HG03064 (cell line): ENCODE measurements around the gene SSBP1.
A peak's percentile ranks its signal among the peaks of the same experiment; 100 is the strongest.
"Not testable (repeated sequence)": the region's sequence is repeated elsewhere in the genome, so short reads cannot be mapped to it uniquely, and the experiment has no call there.

Experiments used
- ATAC-seq: cut with Tn5 transposase; IDR thresholded peaks from one replicate; pipeline ENCODE4 v1.9.1; 2021; ENCODE audit warnings: low read depth; ENCODE audit not compliant: unreplicated experiment

The SSBP1 gene, protein sequence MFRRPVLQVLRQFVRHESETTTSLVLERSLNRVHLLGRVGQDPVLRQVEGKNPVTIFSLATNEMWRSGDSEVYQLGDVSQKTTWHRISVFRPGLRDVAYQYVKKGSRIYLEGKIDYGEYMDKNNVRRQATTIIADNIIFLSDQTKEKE

GRCh38 chr7:141737836-141738591 is at the start of gene SSBP1:
Gene SSBP1 (plus strand): TSS chr7:141738358. CDS start chr7:141739167, 809 bp downstream.
- ATAC-seq, result peak; percentile 95

GRCh38 chr7:141689072-141689825 is 48.9 kb upstream of the SSBP1 start:
- not testable (repeated sequence) for ATAC-seq

- ATAC-seq, result no peak
Measured at GRCh38 chr7:141691540-141691939, 46.6 kb upstream of the SSBP1 start.

DNA sequence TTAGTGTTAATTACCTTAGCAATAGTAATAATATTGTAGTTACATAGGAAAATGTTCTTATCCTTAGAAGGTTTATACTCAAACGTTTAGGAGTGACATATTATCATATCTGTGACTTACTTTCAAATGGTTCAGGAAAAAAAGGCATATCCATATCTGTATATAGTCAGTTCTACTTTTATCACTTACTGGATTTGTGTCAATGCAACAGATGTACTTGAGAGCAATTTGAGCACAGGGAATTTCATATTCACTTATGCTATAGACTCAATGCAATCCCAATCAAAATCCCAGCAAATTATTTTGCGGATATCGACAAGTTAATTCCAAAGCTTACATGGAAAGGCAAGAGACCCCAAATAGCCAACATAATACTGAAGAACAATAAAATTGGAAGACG is 46.2 kb upstream of the SSBP1 start:
- ATAC-seq, result no peak

DNA sequence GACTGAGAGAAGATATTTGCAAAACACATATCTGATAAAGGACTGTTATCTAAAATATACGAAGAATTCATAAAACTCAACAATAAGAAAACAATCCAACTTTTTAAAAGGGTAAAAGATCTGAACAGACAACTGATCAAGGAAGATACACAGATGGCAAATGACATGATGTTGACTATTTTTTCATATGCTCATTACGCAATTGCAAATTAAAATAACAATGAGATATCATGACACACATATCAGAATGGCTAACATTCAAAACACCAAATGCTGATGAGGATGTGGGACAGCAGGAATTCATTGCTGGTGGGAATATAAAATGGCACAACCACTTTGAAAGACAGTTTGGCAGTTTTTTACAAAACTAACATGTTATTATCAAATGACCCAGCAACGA is 45.1 kb upstream of the SSBP1 start:
- no peak for ATAC-seq

- ATAC-seq, result no peak
Measured at GRCh38 chr7:141695803-141696289, 42.3 kb upstream of the SSBP1 start.

DNA sequence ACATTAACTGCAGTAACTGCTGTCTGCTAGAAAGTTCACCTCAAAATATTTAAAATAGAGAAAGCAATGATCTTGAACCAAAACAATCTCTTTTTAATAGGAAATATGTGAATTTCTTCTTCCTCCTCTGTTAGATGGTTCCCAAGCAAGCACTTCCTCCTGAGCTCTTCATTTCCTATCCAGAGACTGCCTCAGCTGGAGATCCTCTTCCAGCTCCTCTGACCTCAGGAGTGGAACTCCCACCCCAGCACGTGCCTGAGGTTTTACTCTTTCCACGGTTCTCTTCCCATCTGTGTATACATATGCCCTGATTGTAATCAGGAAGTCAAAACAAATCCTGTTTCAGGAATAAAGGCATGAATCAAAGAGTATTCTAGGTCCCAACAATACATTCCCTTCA is 41.8 kb upstream of the SSBP1 start:
- ATAC-seq, result no peak

- no peak for ATAC-seq
Measured at GRCh38 chr7:141697211-141697871, 40.8 kb upstream of the SSBP1 start.

GRCh38 chr7:141698247-141699015 is 39.7 kb upstream of the SSBP1 start:
- no peak for ATAC-seq

DNA sequence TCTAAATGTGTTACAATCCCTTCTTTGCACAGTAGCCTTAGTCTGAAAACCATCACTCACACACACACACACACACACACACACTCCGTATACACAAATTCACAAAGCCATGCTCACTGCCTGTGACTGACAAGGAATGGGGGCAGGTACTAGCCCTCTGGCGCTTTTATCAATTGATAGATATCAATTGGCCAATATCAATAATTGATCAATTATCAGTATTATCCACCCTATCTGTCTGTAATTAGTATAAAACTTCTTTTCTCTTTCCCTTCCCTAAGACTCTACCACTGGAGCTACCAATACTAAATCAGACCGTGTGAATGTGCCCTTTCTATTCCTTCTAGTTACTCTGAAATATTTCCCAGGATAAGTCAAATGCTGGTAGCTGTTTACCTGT is 38.3 kb upstream of the SSBP1 start:
- ATAC-seq, result no peak

GRCh38 chr7:141700296-141700847 is 37.8 kb upstream of the SSBP1 start:
- no peak for ATAC-seq

DNA sequence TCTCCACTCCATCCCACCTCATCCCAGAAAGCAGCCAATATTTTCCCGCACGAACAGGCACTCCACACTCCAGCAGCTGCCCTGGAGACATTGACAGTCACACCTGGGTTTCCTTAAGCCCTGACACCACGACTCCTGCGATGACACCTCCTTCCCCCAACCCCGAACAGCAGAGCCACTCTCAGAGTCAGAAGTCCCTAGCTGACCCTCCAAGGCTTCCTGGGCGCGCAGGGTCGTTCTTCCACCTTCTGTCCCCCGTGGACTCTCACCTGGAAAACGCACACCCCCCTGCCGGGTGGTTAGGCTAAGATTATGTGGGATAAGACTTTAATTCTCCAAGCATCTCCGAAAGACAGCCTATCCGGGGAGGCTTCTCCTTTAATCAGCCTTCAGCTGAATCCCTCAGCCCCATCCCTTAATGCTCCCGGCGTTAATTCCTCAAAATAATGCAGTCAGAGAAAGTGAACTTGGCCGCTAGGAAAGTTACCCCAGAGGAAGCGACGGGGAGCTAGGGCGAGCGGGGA is 37.2 kb upstream of the SSBP1 start:
- peak; percentile 3 for ATAC-seq

- peak; percentile 82 for ATAC-seq
Measured at GRCh38 chr7:141701489-141702046, 36.6 kb upstream of the SSBP1 start.

DNA sequence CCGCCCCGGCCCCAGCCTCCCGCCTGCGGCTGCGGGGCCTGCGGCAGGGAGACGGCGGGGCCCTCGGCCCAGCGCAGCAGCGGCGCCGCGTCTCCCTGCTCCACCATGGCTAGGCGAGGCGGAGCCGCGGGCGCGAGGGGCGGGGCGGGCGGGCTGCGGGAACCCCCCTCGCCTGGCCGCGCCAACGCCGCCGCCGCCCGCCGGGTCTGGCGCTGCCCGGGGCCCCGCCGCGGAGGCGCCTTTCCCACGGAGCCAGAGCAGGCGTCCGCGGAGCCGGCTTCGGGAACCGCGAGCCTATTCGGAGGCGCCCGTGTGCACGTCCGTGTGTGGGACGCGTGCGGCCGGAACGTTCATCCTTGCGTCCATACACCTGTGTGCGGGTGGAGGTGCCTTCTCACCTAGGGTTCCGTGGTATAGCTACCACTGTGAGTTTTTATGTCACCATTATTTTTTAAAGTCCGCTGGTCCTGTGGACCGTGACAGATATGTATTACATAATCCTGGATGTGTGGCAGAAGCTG is 36.1 kb upstream of the SSBP1 start, which contains the start of gene DENND11:
TSS of gene DENND11 (minus strand) at position 120 of the 521 bp plus-strand sequence. CDS start at position 107, 13 bp downstream.
- ATAC-seq, result peak; percentile 79

- ATAC-seq, result no peak
Measured at GRCh38 chr7:141702892-141703291, 35.3 kb upstream of the SSBP1 start.

- ATAC-seq, result no peak
Measured at GRCh38 chr7:141704112-141704511, 34.0 kb upstream of the SSBP1 start.

DNA sequence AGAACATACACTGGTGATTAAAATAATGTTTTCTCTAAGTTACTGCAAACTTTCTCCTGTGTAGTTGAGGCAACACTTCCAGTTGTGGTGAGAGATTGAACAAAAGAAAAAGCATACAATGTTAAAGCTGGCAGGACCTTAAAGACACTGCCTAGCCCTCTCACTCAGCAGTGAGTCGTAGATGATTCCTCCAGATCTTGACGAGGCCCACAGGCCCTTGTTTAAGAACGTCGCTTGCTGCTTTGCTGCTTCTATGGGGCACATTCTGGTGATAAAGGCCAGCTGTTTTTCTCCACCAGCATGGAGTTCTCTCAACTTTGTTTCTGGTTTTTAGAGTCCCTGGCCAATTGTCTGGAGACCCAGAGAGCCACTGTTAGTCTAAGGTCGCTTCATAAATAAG is 33.4 kb upstream of the SSBP1 start:
- no peak for ATAC-seq

DNA sequence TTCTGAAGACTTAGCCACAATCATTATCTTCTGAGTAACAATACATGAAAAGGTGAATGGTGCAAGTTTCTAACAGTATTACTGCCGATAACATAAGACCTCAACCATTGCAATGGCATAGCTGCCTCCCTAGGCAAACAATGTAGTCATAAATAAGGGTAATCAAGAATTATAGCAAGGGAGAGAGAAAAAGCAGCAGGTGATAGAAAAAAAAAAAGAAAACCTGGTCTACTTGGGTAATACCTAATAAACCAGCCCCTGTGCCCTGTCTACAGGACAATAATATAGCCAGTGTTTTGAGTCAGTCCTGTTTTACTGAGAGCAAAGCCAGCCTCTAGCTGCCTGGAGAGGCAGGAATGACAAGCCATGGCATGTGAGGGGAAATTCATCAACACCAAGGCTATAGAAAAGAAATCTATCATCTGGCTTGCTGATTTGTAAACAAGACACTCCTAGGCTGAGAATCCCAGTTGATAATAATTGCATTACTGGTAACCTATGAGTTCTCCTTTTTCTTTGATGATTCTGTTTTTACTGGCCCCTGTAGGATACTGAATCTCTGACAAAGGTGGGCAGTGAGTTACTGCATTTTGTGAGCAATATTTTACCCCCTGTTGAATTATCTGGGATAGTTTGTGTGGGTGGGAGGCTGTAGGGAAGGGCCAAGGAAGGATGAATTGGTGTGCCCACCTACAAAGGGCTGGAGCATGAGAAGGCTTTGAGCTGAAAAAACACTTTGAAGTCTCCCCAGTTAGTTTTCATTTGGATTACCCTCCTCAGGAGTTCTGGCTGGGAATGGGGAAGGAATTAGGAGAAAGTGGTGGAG is 31.7 kb upstream of the SSBP1 start:
- ATAC-seq, result no peak
